Middle frontal gyrus (tissue), 1 donor: Measurements from ENCODE around the gene ETFA.
"Not testable (repeated sequence)": the region's sequence is repeated elsewhere in the genome, so short reads cannot be mapped to it uniquely, and the experiment has no call there.

Experiments
- DNase-seq: peaks from one replicate; pipeline ENCODE4 v3.0.0-alpha.2; 2015; ENCODE audit warnings: low spot score; ENCODE audit errors: extremely low spot score

ETFA gene

GRCh38 chr15:76327191-76328105 is 16.2 kb upstream of the ETFA start:
- DNase-seq, result no peak

GRCh38 chr15:76325704-76326103 is 14.4 kb upstream of the ETFA start:
- DNase-seq, result no peak

- no peak for DNase-seq
Observed at GRCh38 chr15:76324066-76324465, 12.8 kb upstream of the ETFA start.

- no peak for DNase-seq
Observed at GRCh38 chr15:76321602-76322001, 10.3 kb upstream of the ETFA start.

GRCh38 chr15:76321171-76321570 is 9.9 kb upstream of the ETFA start:
- no peak for DNase-seq

- DNase-seq, result no peak
Observed at GRCh38 chr15:76320012-76320411, 8.7 kb upstream of the ETFA start.

- no peak for DNase-seq
Observed at GRCh38 chr15:76313731-76314130, 2.5 kb upstream of the ETFA start.

GRCh38 chr15:76313175-76313567 is 1.9 kb upstream of the ETFA start:
- DNase-seq, result not testable (repeated sequence)

GRCh38 chr15:76312540-76313174 is 1.4 kb upstream of the ETFA start:
- no peak for DNase-seq

GRCh38 chr15:76310475-76311099 is 682 bp downstream of the ETFA start:
- no peak for DNase-seq

- DNase-seq, result no peak
Observed at GRCh38 chr15:76309601-76310330, 1.5 kb downstream of the ETFA start.

- DNase-seq, result no peak
Observed at GRCh38 chr15:76303909-76304308, 7.4 kb downstream of the ETFA start.

- no peak for DNase-seq
Observed at GRCh38 chr15:76299786-76300185, 11.5 kb downstream of the ETFA start.

GRCh38 chr15:76298986-76299385 is 12.3 kb downstream of the ETFA start:
- DNase-seq, result no peak

GRCh38 chr15:76297951-76298350 is 13.3 kb downstream of the ETFA start:
- not testable (repeated sequence) for DNase-seq

- no peak for DNase-seq
Observed at GRCh38 chr15:76296849-76297248, 14.4 kb downstream of the ETFA start.

GRCh38 chr15:76294463-76294862 is 16.8 kb downstream of the ETFA start:
- DNase-seq, result not testable (repeated sequence)

GRCh38 chr15:76293361-76293760 is 17.9 kb downstream of the ETFA start:
- no peak for DNase-seq

GRCh38 chr15:76289582-76289981 is 21.7 kb downstream of the ETFA start:
- DNase-seq, result no peak

- no peak for DNase-seq
Observed at GRCh38 chr15:76286271-76286879, 24.9 kb downstream of the ETFA start.

- no peak for DNase-seq
Observed at GRCh38 chr15:76285241-76285825, 25.9 kb downstream of the ETFA start.
